Stimulated activated CD4-positive, alpha-beta T cell treated with anti-CD3 and anti-CD28 coated beads, Interleukin-15, amount 100 ng/mL, for 24 hours (primary cell): ENCODE measurements around the gene CHRNB2.

Source experiments
- DNase-seq: peaks from one replicate; pipeline ENCODE4 v3.0.0-alpha.2; 2020

The CHRNB2 gene

DNA sequence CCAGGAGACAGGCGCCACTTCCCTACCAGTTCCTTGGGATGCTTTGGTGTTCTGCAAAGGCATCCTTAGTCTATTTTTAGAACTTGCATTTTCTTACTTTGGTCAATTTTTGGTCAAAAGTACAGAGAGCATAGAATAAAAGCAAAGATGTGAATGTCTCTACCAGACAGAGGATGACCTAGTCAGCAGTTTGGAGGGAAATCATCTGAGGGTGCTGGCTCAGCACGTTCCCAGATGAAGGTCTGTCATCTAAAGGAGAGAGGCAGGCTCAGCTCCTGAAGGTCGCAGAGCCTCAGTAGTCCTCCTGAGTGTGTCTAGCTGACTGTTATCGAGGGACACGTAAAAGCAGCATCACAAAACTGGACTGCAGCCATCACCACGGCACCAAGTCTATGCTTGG, 15.3 kb downstream of the CHRNB2 start:
- DNase-seq: no peak

GRCh38 chr1:154583773-154584172, 16.2 kb downstream of the CHRNB2 start:
- DNase-seq: no peak

GRCh38 chr1:154584267-154584994, 16.9 kb downstream of the CHRNB2 start:
- no peak for DNase-seq

DNA sequence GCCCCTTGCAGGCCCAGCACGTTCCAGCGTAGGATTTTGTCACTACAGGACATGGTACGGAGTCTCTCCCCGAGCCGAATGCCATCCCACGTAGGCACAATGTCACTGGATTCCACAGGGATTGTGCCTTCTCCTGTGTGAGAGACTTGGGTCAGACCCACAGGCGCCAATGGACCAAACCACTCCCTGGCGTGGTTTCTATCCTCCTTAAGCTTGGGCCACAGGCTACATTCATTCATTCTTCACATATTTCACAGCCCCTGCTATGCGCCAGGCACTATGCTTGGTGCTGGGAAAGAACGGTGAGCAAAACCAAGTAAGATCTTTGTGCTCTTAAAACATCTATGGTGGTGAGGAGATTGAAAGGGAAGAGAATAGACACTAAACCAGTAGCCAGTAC, 18.7 kb downstream of the CHRNB2 start:
- no peak for DNase-seq

DNA sequence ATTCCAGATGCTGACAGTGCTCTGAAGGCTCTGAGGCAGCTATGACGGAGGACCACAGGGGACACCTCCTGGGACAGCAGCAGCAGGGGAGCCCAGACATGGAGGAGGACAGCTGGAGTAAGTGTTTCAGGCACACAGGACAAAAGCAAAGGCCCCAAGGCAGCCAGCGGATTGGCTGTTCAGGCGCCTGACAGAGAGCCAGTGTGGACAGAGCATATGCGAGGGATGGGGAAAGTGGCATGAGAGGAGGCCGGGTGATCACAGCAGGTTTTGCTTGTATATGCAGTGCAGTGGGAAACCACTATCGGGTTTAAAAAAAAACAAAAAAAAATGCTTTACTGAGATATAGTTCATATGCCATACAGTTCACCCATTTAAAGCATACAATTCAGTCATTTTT, 19.1 kb downstream of the CHRNB2 start:
- no peak for DNase-seq

DNA sequence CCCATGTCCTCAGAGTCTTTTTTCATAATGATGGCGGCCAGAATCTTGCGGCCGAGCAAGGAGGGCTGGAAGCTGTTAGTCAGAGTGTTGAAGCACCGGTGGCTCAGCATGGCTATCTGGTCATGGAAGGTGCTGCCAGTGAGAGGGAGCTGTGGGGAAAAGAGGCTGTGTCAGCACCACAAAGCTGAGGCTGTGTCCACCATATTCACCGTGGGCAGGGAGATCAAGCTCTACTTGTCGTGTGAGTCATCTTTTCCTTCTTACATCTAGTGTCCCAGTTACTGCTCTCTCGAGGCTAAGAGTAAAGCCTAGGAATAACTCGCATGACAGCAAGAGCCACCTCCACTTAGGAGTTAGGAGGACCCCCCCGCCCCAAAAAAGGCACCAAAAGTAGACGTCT, 22.2 kb downstream of the CHRNB2 start:
- DNase-seq: no peak

- no peak for DNase-seq
These were observed 23.2 kb downstream of the CHRNB2 start for GRCh38 chr1:154590756-154591155.

GRCh38 chr1:154591206-154591605, 23.6 kb downstream of the CHRNB2 start:
- DNase-seq: no peak

DNA sequence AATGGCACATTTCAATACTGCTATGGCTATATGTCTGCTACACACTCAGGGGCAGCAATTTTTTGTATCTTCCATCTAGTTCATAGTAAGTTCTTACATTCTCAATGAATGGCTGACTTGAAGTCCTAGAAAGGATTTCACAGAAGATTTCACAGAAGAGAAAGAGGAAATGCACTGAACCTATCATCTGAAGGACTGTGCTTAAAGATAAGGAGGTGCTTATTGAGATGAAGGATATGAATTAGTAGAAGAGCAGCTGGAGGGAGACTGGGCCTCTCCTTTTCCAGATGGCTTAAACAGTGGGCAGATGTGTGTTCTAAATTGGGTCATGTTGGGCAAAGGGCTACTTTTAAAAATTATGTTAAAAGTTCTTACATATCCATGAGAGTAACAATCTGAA, 25.8 kb downstream of the CHRNB2 start:
- no peak for DNase-seq

- no peak for DNase-seq
These were observed 27.2 kb downstream of the CHRNB2 start for GRCh38 chr1:154594811-154595210.

DNA sequence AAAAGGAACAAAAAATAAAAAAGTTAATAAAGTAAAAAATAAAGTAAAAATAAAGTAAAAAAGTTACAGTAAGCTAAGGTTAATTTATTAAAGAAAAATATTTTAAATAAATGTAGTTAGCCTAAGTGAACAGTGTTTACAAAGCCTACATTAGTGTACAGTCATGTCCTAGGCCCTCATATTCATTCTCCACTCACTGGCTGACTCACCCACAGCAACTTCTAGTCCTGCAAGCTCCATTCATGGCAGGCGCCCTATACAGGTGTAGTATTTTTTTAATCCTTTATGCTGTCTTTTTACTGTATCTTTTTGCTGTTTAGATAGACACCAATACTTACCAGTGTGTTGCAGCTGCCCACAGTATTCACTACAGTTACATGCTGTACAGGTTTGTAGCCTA, 28.0 kb downstream of the CHRNB2 start:
- DNase-seq: no peak

DNA sequence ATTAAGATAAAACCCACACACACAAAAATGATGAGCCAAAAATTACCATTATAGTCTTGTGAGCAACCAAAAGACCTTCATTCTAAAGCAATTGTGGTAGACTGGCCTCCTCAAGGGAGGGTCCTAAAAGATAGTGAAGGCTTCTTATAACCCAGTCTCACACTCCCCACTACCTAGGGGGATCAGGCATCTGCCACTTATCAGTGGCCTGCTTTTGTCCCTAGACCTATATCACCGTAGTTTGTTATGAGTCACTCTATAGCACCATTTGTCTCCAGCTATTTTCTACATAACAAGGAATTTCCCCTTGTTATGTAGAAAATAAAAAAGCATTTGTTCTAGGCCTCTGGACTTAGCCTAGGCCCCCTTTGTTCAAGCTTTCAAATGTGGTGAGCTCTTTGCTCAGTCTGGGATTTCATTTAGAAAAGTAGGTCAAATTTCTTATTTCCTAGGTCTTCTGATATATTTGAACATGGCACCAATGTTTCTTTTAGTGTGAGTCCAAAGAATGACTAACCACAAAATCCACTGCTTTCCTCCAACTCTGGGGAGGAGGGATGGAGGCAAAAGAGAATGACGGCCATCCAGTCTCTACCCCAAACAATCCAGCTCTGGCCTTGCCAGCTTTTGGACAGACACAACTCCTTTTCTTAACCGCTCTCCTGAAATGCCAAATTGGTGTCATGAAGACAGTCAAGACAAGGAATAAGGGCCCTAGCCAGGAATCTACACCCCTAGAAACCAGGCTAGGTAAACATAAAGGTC, 31.5 kb downstream of the CHRNB2 start:
- DNase-seq: no peak

GRCh38 chr1:154599658-154600057, 32.1 kb downstream of the CHRNB2 start:
- no peak for DNase-seq

DNA sequence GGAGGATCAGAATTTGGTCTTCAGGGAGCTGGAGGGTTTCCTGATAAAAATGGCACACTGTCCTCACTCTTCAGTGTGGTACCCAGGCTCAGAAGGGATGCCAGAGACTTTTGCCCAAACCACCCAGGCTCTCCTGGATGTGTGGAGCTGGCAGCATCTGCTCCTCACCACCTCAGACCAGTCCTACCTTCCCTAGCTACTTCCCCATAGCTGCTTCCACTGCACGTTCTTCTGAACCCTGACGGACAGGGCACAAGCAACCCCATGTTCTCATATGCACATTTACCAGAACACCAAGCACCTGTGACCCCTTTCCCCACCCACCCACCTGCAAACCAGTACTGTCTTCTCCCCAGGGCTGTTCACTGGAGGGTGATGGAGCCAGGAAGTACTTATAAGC, 35.7 kb downstream of the CHRNB2 start:
- no peak for DNase-seq

DNA sequence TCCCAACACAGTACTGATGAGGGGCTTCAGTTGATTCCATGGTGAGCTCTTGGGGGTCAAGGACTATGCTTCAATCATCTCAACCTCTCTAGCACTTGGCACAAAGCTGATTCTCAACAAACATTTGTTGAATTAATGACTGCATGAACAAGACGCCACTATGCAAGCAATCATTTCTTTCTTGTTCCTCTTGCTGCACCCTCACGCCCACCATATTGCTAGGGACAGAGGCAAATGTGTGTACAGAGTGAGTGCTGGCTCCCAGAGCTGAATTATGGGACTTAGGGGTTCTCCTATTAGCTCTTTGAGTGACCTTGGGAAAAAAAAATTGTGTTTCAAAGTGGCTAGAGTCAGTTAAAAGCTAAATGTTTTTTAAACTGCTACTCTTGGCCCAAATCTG, 38.0 kb downstream of the CHRNB2 start:
- DNase-seq: no peak

- DNase-seq: no peak
These were observed 39.6 kb downstream of the CHRNB2 start for GRCh38 chr1:154607106-154607608.

- DNase-seq: peak; percentile 93
These were observed 40.2 kb downstream of the CHRNB2 start, which contains the start of gene ADAR for GRCh38 chr1:154607609-154608396. ADAR (minus strand) TSS chr1:154608186; CDS start chr1:154608006, 180 bp downstream.

DNA sequence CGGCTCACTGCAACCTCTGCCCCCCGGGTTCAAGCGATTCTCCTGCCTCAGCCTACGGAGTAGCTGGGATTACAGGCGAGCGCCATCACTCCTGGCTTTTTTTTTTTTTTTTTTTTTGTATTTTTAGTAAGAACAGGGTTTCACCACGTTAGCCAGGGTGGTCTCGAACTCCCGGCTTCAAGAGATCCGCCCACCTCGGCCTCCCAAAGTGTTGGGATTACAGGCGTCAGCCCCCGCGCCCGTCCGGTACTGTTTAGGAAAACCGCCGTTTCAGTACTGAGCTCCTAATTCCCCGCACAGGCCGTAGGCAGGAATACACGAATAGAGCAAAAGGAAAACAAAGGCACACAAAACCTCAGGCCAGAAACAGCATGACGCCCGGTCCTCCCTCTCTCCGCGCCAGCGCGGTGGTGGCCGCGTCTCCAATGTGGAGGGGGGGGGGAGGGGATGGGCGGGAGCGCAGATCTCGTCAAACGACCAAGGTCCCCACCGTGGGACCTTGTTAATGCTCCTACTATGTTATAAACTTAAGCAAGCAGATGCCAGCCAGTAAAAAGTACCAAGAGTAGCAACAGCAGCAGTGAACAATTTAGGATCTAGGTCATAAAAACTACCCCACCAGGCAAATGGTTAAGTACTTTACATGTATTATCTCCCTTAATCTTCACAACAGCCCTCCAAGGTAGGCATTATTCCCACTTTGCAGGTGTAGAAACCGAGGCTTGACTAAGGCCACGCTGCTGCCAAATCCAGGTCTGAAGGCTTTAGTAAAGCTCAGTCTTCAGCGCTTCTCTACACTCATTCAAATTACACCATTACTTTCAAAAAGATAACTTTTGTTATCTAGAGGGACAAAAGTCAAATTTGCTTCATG, 41.1 kb downstream of the CHRNB2 start:
- DNase-seq: peak; percentile 50

DNA sequence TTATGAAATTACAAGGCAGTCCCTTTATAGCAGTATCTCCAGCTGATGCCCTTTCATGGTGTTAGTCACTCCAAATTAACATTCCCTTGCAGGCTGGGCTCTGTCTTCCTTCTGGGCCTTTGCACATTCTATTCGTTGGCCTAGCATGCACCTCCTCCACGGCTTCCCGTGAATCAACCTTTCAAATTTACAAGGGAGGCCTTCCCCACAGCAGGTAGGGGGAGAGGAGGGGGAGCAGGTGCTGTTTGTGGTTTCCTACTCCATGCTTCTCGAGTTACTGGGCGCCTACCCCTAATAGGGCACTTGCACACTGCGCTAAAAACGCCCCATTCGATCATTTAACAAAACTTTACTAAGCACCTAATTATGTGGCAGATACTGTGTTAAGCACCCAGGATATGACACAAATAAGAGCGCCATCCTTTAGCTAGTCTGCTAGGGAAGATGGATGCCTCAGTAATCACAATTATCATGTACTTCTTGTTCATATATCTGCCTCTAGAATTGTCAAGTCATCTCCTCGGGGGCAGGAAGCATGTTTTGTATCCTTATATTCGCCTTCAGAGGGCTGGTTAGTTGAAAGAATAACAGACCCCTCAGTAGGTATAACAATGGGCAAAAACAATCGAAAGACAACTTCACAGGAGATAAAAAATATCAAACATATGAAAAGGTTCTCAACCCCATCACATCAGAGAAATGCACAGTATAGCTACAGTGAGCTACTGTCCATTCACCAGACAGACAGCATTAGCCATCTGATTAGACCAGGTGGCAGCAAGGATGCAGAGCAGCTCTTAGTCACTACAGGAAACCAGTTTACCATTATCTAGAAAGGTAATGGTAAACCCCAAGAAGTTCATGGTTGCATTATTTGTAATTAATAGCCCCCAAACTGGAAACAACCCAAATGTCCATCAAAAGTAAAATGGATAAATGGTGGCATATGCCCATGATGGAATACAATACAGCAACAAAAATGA, 42.1 kb downstream of the CHRNB2 start:
- peak; percentile 70 for DNase-seq

GRCh38 chr1:154611150-154611862, 43.7 kb downstream of the CHRNB2 start:
- no peak for DNase-seq
